DOHH2 (cell line): Measurements from ENCODE around the gene SHISAL1.
"Not testable (repeated sequence)": the region's sequence is repeated elsewhere in the genome, so short reads cannot be mapped to it uniquely, and the experiment has no call there.

Source experiments
- H3F3A ChIP-seq: fragments of 200-600 bp; sonication (generic), shearing (Covaris generic); 2 replicates; pipeline ENCODE4 v1.6.0; 2016; ENCODE audit warnings: antibody characterized with exemption, mild to moderate bottlenecking; ENCODE audit not compliant: control insufficient read depth, insufficient read depth
- H3K27ac ChIP-seq: fragments of 200-600 bp; sonication (generic); 2 replicates; pipeline ENCODE4 v1.5.1; 2014; ENCODE audit warnings: low read depth, mild to moderate bottlenecking, low read length, moderate library complexity
- H3K27me3 ChIP-seq: fragments of 200-600 bp; sonication (generic); 2 replicates; pipeline ENCODE4 v1.6.1; 2014; ENCODE audit warnings: mild to moderate bottlenecking, low read length, mixed read lengths; ENCODE audit not compliant: control insufficient read depth
- H3K36me3 ChIP-seq: fragments of 200-600 bp; sonication (generic); 2 replicates; pipeline ENCODE4 v1.6.1; 2014; ENCODE audit warnings: mild to moderate bottlenecking, low read length, moderate library complexity, mixed read lengths; ENCODE audit not compliant: control insufficient read depth
- H3K4me1 ChIP-seq: fragments of 200-600 bp; sonication (generic); 2 replicates; pipeline ENCODE4 v1.6.1; 2014; ENCODE audit warnings: mild to moderate bottlenecking, low read length, mixed read lengths; ENCODE audit not compliant: control insufficient read depth
- H3K4me2 ChIP-seq: fragments of 200-600 bp; sonication (generic); 2 replicates; pipeline ENCODE4 v1.6.0; 2014; ENCODE audit warnings: mild to moderate bottlenecking, low read length, moderate library complexity
- H3K4me3 ChIP-seq: fragments of 200-600 bp; sonication (generic); 2 replicates; pipeline ENCODE4 v1.5.1; 2014; ENCODE audit warnings: mild to moderate bottlenecking, low read length, mixed read lengths
- H3K79me2 ChIP-seq: fragments of 200-600 bp; sonication (generic); 2 replicates; pipeline ENCODE4 v1.6.1; 2014; ENCODE audit warnings: mild to moderate bottlenecking, low read length, mixed read lengths; ENCODE audit not compliant: control insufficient read depth
- H3K9me2 ChIP-seq: fragments of 200-600 bp; sonication (generic); replicated peaks from 2 replicates; pipeline ENCODE4 v1.6.1; 2014; ENCODE audit warnings: mild to moderate bottlenecking, low read length, mixed read lengths; ENCODE audit not compliant: control insufficient read depth
- H3K9me3 ChIP-seq: fragments of 200-600 bp; sonication (generic); 2 replicates; pipeline ENCODE4 v1.6.1; 2014; ENCODE audit warnings: antibody characterized with exemption, low read length, mixed read lengths; ENCODE audit not compliant: control insufficient read depth, insufficient read depth
- H4K20me1 ChIP-seq: fragments of 200-600 bp; sonication (generic); 2 replicates; pipeline ENCODE4 v1.6.0; 2014; ENCODE audit warnings: low read depth, mild to moderate bottlenecking, antibody characterized with exemption, low read length, moderate library complexity; ENCODE audit not compliant: control insufficient read depth, insufficient read depth
- CTCF ChIP-seq: fragments of 200-600 bp; sonication (generic); IDR thresholded peaks from one replicate; pipeline ENCODE4 v1.5.1; 2014; ENCODE audit warnings: antibody characterized with exemption, mild to moderate bottlenecking, low read depth, low read length; ENCODE audit not compliant: poor library complexity, severe bottlenecking
- EZH2phosphoT487 ChIP-seq: fragments of 200-600 bp; sonication (generic); IDR thresholded peaks from 2 replicates; pipeline ENCODE4 v1.6.1; 2017; ENCODE audit warnings: borderline replicate concordance, mild to moderate bottlenecking, antibody characterized with exemption, low read length, moderate library complexity, mixed read lengths

The SHISAL1 gene

GRCh38 chr22:44305888-44306287, 6.9 kb downstream of the SHISAL1 start:
- H3K36me3 ChIP-seq = no peaks in the 10 kb centered on the region
- no peaks in the 10 kb centered on the region for H3K9me3 ChIP-seq
- H4K20me1 ChIP-seq = no peaks in the 10 kb centered on the region
- no peaks in the 10 kb centered on the region for H3K79me2 ChIP-seq
- no peak overlapping the region for H3K27ac ChIP-seq
- TF ChIP-seq EZH2phosphoT487 (no peak), CTCF (no peak)
- no peaks in the 10 kb centered on the region for H3K4me1 ChIP-seq
- no peaks in the 10 kb centered on the region for H3K27me3 ChIP-seq
- no peak overlapping the region for H3K4me2 ChIP-seq
- no peaks in the 10 kb centered on the region for H3F3A ChIP-seq
- no peaks in the 10 kb centered on the region for H3K9me2 ChIP-seq
- H3K4me3 ChIP-seq = no peak overlapping the region

GRCh38 chr22:44305455-44305854, 7.3 kb downstream of the SHISAL1 start:
- H3K27me3 ChIP-seq = no peaks in the 10 kb centered on the region

GRCh38 chr22:44304911-44305310, 7.8 kb downstream of the SHISAL1 start:
- Histone ChIP-seq H3K4me1 (no peaks in the 10 kb centered on the region), H3K79me2 (no peaks in the 10 kb centered on the region), H3K27me3 (peaks cover under 1% of the 10 kb centered on the region), H3K4me3 (no peak overlapping the region), H3K27ac (no peak overlapping the region), H3K9me2 (no peaks in the 10 kb centered on the region), H3K36me3 (no peaks in the 10 kb centered on the region), H4K20me1 (no peaks in the 10 kb centered on the region), H3K9me3 (no peaks in the 10 kb centered on the region), H3F3A (no peaks in the 10 kb centered on the region), H3K4me2 (no peak overlapping the region)
- TF ChIP-seq EZH2phosphoT487 (no peak), CTCF (no peak)

More at GRCh38 chr22:44305455-44305854, 7.3 kb downstream of the SHISAL1 start:
- Histone ChIP-seq H3K4me1 (no peaks in the 10 kb centered on the region), H3K79me2 (no peaks in the 10 kb centered on the region), H4K20me1 (no peaks in the 10 kb centered on the region), H3K4me3 (no peak overlapping the region), H3F3A (no peaks in the 10 kb centered on the region), H3K27ac (no peak overlapping the region), H3K4me2 (no peak overlapping the region), H3K9me3 (no peaks in the 10 kb centered on the region), H3K9me2 (no peaks in the 10 kb centered on the region), H3K36me3 (no peaks in the 10 kb centered on the region)
- TF ChIP-seq CTCF = no peak
- no peak for TF ChIP-seq EZH2phosphoT487

GRCh38 chr22:44304354-44304753, 8.4 kb downstream of the SHISAL1 start:
- TF ChIP-seq EZH2phosphoT487 (no peak), CTCF (no peak)
- H3K9me3 ChIP-seq = no peaks in the 10 kb centered on the region
- H3K79me2 ChIP-seq = no peaks in the 10 kb centered on the region
- no peak overlapping the region for H3K4me3 ChIP-seq
- H3K27me3 ChIP-seq = peaks cover 4% of the 10 kb centered on the region
- no peaks in the 10 kb centered on the region for H3F3A ChIP-seq
- H3K27ac ChIP-seq = no peak overlapping the region
- no peak overlapping the region for H3K4me2 ChIP-seq
- no peaks in the 10 kb centered on the region for H4K20me1 ChIP-seq
- H3K9me2 ChIP-seq = no peaks in the 10 kb centered on the region
- H3K36me3 ChIP-seq = no peaks in the 10 kb centered on the region
- H3K4me1 ChIP-seq = no peaks in the 10 kb centered on the region

- H3F3A ChIP-seq, H3K9me3 ChIP-seq, H3K9me2 ChIP-seq, H3K4me3 ChIP-seq, H3K79me2 ChIP-seq, H4K20me1 ChIP-seq, H3K4me1 ChIP-seq, H3K4me2 ChIP-seq, H3K27me3 ChIP-seq, H3K27ac ChIP-seq, H3K36me3 ChIP-seq: not testable (repeated sequence)
These were observed 10.4 kb downstream of the SHISAL1 start for GRCh38 chr22:44302363-44302762.
